ENCODE results near the gene TRIM50.
"Not testable (repeated sequence)": the region's sequence is repeated elsewhere in the genome, so short reads cannot be mapped to it uniquely, and the experiment has no call there.

TRIM50 gene

GRCh38 chr7:73349763-73350162 lies 21.9 kb upstream of the TRIM50 start:
- DNase-seq, result no peak

- no peak for DNase-seq
Measured at GRCh38 chr7:73345951-73346350, 18.1 kb upstream of the TRIM50 start.

DNA sequence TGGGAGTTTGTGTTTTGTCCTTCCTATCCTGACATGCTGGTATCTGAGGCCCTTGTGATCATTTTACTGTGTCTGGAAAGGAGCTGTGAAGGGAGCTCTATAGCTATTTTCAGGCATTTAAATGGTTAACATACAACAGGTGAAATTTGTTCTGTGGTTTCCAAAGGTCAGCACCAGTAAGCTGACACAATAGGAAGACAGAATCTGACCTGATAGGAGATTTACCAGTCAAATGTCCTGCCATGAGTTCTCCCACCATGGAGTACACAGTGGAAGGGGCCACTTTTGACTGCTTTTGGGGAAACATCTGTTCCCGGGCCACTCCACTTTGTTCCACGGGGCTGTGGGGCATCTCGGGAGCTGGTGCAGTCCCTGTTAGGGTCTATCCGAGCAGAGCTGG lies 17.7 kb upstream of the TRIM50 start:
- DNase-seq, result no peak

- no peak for DNase-seq
Measured at GRCh38 chr7:73343671-73344380, 15.9 kb upstream of the TRIM50 start.

DNA sequence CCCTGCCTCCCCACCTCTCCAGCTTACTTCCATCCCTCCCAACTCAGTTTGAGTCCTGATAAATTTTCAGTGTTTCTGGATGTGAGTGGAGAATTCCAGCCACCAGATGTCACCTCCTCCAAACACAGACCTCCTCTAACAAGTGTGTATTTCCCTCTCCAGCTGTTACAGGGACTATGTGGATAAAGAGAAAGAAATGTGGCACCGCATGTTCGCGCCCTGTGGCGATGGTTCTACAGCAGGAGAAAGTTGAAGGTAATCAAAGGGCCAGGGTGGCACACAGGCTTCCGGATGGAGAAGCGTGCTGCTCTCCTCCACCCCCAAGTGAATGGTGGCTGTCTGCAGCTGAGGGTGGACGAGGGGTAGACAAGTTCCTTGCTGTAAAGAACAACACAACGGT lies 14.8 kb upstream of the TRIM50 start:
- peak; percentile 35 for DNase-seq

- DNase-seq, result no peak
Measured at GRCh38 chr7:73341877-73342276, 14.0 kb upstream of the TRIM50 start.

GRCh38 chr7:73340514-73340913 lies 12.6 kb upstream of the TRIM50 start:
- no peak for DNase-seq

- DNase-seq, result no peak
Measured at GRCh38 chr7:73338321-73338720, 10.4 kb upstream of the TRIM50 start.

- no peak for DNase-seq
Measured at GRCh38 chr7:73332447-73332846, 4.6 kb upstream of the TRIM50 start.

DNA sequence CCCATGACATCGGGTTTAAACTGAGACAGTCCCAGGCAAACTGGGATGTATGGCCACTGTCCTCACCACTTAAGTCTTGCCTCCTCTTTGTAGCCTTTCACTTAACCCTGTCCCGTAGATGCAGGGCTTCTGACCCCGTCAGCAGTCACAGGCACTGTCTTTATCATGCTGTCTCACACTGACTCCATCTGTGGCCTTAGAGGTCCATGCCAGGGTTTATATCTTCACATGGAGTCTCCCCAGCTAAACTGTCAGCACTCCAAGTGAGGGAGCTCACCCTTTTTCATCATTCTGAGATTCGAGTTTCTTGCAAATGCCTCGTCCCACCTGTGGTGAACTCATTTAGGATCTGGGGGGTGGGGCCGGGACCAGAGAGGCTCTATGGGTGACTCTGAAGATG lies 2.9 kb upstream of the TRIM50 start:
- no peak for DNase-seq

DNA sequence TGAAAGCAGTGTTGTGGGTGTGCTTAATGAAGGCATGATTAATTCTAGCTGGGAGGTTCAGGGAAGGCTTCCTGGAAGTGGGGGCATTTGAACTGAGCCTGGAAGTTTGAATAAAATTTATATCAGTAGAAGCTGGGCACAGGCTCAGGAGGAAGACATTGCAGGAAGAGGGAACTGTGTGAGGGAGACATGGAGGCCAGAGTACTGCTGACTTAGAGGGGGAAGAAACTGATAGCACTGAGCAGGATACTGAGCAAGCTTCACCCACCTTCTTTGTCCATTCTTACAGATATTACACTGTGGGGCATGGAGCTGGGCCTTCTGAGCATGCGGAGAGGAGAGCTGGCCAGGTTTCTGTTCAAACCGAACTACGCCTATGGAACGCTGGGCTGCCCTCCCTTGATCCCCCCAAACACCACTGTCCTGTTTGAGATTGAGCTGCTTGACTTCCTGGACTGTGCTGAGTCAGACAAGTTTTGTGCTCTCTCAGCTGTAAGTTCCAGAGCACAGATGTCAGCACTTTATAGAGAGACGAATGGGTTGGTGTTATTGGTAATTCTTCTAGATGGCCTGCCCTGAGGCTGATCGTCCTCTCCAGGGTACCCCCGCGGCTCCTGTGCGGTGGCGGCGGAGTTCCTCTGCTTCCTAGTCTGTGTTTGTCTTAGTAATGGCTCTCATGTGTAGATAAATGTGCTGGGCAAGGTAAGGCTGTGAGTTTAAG lies 2.1 kb upstream of the TRIM50 start:
- DNase-seq, result no peak

DNA sequence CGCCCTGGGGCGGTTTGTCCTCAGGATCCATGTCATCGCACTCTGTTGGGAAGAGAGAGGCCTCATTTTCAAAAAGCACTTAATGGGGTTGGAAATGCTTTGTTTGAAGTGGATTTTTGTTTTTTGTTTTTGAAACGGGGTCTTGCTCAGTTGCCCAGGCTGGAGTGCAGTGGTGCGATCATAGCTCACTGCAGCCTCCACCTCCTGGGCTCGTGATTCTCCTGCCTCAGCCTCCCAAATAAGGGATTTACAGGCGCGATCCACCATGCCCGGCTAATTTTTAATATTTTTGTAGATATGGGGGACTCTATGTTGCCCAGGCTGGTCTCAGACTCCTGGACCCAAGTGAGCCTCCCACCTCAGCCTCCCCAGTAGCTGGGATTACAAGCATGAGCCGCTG lies 814 bp upstream of the TRIM50 start:
- DNase-seq, result no peak

- DNase-seq, result not testable (repeated sequence)
Measured at GRCh38 chr7:73327449-73327848, 433 bp downstream of the TRIM50 start.

DNA sequence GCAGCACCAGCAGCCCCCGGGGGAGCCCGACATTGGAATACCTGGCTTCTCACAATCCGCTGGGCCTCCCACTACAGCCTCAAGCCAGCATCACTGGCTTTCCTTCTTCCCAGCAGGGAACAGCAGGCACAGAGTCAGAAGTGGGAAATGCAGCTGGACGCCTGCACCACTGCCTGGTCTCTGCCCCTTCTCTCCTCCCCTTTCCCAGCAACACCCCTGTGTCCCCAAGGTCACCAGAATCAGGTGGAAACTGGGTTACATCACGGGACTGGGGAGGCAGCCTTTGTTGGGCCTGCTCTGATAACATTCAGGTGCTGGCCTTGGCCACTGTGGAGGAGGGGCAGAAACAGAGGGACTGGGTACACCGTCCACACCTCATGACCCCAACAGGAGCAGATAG lies 2.5 kb downstream of the TRIM50 start:
- DNase-seq, result not testable (repeated sequence)

DNA sequence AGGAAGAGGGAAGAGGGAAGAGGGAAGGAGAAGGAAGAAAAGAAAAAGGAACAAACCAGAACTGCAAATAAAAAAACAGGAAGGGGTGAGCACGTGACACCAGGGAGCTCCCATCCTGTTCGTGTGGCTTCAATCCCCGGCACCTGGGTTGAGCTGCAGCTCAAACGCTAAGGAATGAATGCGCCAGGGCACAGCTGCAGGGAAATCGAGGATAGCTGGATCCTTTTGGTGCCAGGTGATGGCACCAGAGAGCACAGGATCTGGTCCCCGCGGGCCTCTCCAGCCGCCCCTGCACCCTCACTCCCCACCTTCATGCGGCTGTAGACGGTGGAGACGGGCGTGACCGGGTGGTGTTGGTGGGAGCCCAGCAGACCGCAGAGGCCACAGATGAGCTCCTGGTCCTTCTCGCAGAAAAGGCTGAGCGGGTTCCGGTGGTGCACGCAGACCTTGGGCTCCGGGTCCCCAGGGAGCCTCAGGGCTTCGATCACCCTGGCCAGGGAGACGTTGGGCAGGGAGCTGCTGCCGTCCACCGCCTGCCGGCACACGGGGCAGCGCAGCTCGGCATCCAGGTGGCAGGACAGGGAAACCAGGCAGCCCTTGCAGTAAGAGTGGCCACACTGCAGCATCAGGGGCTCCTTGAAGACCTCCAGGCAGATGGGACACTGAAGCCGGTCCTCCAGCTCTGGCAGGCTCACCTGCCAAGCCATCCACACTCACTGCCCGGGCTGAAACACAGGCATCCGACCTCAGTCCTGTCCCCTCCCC lies 3.6 kb downstream of the TRIM50 start:
- DNase-seq, result peak; percentile 71

- DNase-seq, result not testable (repeated sequence)
Measured at GRCh38 chr7:73323434-73324080, 4.3 kb downstream of the TRIM50 start.

GRCh38 chr7:73320009-73320408 lies 7.9 kb downstream of the TRIM50 start:
- not testable (repeated sequence) for DNase-seq

DNA sequence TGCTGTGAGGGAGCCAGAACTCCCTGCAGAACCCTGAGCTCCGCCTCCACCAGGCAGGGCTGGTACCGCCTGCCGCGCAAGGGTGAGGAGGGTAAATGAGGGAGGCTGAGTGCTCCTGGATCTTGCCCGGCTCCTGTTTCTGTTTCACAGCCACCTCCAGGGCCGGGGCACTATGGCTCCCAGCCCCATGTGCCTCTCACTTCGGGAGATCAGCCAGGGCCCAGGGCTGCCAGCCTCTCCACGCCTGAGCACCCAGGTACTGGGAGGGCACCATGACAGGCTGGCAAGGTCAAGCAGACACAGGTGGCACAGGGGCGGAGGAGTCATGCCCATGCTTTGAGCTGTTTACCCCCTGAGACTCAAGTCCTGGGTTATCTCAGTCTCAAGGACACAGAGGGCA lies 8.3 kb downstream of the TRIM50 start:
- not testable (repeated sequence) for DNase-seq

DNA sequence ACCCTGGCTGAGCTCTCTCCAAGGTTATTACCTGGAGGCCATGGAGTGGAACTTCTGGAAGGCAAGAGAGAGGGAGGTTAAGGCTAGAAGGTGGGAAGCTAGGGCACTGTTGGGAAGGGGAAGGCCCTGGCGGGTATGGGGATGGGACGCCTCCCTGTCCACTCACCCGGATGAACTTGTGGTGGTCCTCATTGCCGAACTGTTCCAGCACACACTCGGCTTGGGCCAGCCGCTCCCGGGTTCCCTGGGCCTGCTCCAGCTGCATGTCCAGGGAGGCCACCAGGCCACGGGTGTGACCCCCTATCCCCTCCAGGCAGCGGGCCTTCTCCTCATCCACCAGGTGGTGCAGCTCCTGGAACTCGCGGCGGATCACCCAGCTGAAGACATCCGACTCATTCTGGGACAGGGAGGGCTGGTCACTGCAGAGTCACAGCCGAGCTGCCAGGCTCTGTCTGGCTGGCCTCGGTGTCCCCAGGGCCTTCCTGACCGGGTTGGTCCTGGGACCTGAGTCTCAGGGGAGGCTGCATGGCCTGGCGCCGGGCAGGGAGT lies 9.2 kb downstream of the TRIM50 start:
- not testable (repeated sequence) for DNase-seq

DNA sequence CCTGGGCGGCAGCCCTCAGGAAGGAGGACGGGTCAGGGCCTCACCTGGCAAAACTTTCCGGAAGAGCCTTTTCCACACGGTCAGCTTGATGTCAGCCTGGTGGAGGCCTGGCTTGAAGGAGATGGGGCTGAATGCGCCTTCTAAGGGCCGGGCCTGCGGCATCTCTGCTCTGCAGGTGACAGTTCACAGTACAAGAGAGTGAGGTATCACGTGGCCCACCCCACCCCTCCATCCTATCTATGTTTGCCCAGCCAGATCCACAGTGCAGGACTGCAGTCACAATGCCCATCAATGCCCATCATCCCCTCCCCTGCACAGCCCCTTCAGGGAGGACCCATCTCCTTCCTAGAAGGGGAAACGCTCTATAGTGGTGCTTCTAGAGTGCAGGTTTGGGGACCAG lies 11.4 kb downstream of the TRIM50 start:
- no peak for DNase-seq

DNA sequence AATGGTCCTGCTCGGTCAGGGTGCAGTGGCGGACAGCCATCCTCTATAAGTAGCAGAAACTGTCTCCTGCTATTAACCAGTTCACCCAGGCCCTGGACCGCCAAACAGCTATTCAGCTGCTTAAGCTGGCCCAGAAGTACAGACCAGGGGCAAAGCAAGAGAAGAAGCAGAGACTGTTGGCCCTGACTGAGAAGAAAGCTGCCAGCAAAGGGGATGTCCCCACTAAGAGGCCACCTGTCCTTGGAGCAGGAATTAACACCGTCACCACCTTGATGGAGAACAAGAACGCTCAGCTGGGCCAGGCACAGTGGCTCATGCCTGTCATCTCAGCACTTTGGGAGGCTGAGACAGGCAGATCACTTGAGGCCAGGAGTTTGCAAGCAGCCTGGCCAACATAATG lies 13.6 kb downstream of the TRIM50 start:
- DNase-seq, result no peak

DNA sequence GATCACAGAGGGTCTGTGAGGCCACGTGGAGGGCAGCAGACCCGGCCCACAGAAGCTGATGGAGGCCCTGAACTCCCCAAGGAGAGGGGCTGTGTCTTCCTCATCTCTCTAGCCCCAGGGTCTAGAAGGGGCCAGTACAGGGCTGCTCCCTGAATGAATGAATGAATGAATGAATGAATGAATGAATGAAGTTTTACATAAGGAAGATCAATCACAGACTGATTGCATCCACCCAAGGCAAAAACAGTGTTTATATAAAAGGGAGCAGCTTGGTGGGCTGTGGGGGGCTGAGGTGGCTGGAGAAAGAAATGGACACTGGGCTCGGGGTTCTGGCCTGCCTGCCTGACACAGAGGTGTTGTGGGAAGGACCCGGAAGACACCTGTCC lies 14.4 kb downstream of the TRIM50 start:
- DNase-seq, result no peak
